GM12875 (cell line): Measurements from ENCODE around the gene FADS2.

Experiments used
- H3K4me3 ChIP-seq: one replicate; pipeline ENCODE4 v1.5.1; 2011; ENCODE audit warnings: low read depth, low read length, control low read depth
- CTCF ChIP-seq: IDR thresholded peaks from 2 replicates; pipeline ENCODE4 v1.5.1; 2011; ENCODE audit warnings: low read depth, mild to moderate bottlenecking, control low read depth, inconsistent platforms, low read length, moderate library complexity, borderline replicate concordance; ENCODE audit not compliant: insufficient read depth

FADS2 gene

GRCh38 chr11:61862714-61863547 lies 34.8 kb downstream of the FADS2 start:
- TF ChIP-seq CTCF: no peak
- no peak overlapping the region for H3K4me3 ChIP-seq

- no peak for TF ChIP-seq CTCF
- H3K4me3 ChIP-seq: no peak overlapping the region
These were observed 35.5 kb downstream of the FADS2 start for GRCh38 chr11:61863548-61864081.

GRCh38 chr11:61864814-61865775 lies 37.0 kb downstream of the FADS2 start:
- TF ChIP-seq CTCF: no peak
- H3K4me3 ChIP-seq: no peak overlapping the region

- no peak overlapping the region for H3K4me3 ChIP-seq
- TF ChIP-seq CTCF: no peak
These were observed 38.3 kb downstream of the FADS2 start for GRCh38 chr11:61866231-61866957.

- no peak for TF ChIP-seq CTCF
- no peak overlapping the region for H3K4me3 ChIP-seq
These were observed 38.9 kb downstream of the FADS2 start for GRCh38 chr11:61866958-61867343.

GRCh38 chr11:61868571-61869428 lies 40.7 kb downstream of the FADS2 start:
- no peak overlapping the region for H3K4me3 ChIP-seq
- TF ChIP-seq CTCF: no peak
